Kidney tubule cell (primary cell): ENCODE measurements around the gene GPC6.
"Not testable (repeated sequence)": the region's sequence is repeated elsewhere in the genome, so short reads cannot be mapped to it uniquely, and the experiment has no call there.

Experiments
- DNase-seq: peaks from one replicate; pipeline ENCODE4 v3.0.0-alpha.2; 2018; ENCODE audit warnings: low spot score

Gene GPC6

DNA sequence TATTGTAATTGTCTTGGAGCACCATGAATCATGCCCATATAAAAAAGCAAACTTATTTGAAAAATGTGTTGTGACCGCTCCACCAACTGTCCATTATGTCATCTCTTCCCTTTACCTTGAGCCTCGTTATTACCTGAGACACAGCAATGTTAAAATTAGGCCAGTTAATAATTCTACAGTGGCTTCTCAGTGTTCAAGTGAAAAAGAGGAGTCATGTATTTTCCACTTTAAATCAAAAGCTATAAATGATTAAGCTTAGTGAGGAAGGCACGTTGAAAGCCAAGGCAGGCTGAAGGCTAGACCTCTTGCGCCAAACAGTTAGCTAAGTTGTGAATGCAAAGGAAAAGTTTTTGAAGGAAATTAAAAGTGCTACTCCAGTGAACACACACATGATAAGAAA lies 210.5 kb downstream of the GPC6 start:
- peak; percentile 54 for DNase-seq

DNA sequence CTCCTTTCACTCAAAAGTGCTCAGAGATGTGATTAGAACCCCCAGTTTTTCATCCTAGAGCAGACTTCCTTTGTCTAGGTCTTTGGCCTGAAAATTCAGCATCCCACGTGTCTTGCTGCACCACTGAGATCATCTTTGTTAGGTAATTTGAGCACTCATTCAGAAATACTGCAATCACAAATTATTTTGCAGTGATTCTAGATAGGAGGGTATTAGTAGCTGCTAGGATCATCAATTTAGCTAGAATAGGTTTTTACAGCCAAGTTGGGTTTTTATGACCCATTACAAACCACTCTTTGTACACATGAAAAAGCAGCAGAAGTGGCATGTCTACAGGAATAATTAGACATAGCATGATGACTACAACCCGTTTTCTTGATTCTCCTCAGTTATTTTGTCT lies 219.6 kb downstream of the GPC6 start:
- no peak for DNase-seq

DNA sequence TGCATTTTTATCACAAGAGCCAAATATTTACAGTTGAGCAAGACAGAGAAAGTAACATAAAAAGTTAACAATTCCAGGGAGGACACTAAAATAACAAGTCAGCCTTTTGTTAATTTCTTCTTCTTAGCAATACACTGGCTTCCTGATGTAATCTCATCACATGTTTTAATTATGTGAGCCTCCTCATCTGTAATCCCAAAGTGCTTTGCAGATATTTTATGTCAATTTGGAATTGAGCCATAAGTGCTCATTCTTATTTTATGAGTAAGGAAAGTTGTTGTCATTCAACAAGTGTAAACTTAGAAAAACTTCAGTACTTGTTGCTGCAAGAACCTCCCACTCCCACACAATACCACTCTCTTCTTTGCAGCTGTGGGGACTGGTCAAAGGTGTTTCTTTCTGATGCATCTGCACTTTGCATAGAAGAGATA lies 223.6 kb downstream of the GPC6 start:
- DNase-seq = peak; percentile 25

- DNase-seq = no peak
Measured at GRCh38 chr13:93450761-93451160, 224.2 kb downstream of the GPC6 start.

GRCh38 chr13:93454676-93455235 lies 228.1 kb downstream of the GPC6 start:
- not testable (repeated sequence) for DNase-seq

DNA sequence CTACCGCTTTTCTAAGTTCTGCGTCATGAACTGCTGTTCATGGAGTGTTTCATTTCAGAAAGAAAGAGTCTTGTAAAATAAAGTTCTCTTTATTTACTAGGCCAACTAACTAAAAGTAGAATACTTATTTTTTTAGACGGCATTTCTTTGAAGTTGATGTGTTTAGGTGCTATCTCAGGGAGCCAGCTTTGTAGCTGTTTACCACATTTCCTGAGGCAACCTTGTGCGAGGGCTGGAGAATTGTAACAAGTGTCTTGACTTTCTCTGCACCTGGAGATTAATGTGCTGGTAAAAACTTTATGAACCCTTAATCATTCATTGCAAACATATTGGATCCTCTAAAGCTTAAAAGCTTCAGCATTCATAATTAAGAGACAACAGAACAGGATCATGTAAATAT lies 229.3 kb downstream of the GPC6 start:
- no peak for DNase-seq

DNA sequence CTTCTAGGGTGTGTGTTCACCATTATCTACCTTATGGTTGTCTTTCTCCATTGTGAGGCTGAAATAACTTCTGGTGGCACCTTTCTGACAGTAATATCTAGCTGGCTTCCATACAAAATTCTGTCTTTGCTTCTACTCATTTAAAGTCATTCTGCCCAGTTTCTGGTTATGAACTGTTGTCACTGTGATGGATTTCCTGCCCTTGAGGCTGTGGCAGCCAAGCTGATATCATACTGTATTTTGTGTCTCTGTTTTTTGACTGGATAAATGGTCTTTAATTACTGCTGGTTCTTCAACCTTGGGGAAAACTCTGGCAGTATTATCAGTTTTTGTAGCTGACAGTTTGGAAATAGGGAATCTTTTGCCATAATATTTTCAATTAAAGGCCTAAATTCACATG lies 233.4 kb downstream of the GPC6 start:
- DNase-seq = no peak

- no peak for DNase-seq
Measured at GRCh38 chr13:93462151-93462550, 235.5 kb downstream of the GPC6 start.

DNA sequence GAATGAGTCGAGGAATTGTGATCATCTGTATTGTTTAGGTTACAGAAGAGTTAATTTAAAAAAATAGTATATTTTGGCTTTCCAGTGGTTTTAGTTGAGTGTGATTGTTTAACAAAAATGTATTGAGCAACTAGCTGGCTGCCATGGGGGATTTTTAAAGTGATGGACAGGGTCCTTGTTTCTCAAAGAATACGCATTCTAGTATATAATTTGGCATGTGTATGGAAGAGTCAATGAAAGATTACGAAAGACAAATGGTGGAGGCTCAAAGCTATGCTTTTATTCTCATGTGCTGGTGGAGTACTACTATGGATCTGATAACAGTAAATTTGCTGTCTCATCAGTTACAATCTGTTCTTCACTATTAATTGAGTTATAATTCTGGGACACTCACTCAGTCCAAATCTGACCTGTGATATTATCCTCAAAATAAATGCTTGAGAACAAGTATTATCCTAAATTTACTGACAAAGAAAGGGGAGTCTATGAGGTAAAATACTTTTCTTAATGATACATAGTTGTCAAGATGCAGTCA lies 240.0 kb downstream of the GPC6 start:
- DNase-seq = no peak

GRCh38 chr13:93467175-93467574 lies 240.6 kb downstream of the GPC6 start:
- no peak for DNase-seq

GRCh38 chr13:93468433-93468832 lies 241.8 kb downstream of the GPC6 start:
- no peak for DNase-seq

DNA sequence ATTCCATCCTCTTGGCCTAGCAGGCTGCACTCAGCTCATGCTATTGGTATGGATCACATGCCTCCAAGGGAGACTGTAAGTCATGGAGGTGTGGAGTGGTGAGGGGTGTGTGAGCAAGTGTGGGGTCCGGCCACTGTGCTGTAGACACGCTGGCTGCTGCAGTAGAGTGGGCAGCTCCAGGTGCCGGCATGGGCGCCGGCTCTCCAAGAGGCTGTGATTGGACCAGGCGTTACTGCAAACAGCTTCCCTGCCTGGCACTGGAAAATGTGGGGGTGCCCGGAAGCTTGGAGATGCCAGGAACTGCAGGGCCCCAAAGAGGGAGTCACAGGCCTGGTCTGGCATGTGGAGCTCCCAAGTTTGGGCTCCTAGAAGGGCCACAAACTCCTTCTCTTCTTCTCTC lies 245.7 kb downstream of the GPC6 start:
- no peak for DNase-seq

GRCh38 chr13:93472814-93473296 lies 246.2 kb downstream of the GPC6 start:
- no peak for DNase-seq

DNA sequence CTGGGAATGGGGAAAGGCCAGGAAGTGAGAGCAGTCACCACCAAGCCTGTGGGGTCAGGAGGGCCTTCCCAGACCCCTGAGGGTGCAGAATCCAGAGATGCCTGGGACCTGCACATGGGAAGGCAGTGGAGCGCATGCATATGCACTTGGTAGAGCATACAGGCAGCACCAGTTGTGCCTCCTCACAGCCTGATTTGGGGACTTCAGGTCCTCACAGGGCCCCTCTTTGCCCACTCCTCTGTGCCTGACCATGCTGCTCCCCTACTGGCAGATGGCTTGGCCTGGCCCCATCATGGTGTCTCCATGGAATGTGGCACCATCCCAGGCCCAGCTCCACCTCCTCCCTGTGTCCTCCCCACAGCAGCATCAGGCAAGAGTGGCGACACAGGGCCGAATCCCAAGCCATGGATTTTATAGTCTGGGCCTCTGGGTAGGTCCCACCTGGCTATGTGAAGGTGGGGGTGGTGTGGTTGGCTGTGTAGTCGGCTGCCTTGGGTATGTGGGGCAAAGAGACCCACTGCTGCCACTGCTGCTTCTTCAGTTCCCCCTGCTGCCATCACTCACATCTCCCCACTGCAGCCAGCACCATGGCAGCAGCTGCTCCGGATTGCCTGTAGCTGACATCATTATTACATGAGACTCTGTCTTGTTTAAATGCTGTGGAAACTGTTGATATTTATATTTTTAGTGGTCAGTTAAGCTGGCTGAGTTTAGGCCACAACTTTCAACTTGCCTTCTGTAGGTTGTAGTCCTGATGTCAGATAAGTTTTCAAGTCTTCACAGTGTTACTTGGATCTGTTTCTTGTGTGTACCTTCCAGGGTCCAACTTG lies 247.0 kb downstream of the GPC6 start:
- no peak for DNase-seq

DNA sequence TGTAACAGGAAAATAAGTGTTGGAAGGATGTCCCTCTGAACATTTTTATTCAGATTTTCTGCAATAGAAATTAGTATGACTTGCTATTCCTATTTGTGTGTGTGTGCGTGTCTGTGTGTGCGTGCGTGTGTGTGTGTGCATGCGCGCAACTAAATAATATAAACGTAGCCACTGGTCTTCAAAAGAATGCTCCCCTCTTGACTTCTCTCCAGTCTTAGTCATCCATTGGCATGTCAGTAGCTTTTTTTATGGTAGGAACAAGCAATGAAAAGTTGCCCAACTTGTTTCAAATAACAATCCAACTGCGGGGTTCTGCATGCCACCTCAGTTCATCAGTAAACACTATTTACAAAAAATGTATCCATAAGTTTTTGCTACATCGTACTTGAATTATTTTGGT lies 249.6 kb downstream of the GPC6 start:
- peak; percentile 69 for DNase-seq

DNA sequence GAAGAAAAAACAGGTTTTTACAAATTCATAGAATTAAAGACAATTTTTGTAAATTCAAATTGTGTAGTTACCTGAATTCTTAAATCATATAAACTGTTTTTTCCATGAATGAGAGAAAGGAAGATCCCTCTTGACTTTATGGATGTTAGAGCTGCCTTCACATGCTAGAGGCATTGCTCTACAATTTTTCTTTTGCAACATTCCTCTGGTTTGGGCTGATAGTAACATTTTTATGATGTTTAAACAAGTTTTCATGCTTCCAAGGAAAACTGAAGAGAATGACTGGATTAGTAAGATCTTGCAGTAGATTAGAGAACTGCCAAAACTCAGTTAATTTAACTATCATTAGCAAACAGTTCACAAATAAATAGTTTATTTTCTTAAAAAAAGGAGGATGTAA lies 250.6 kb downstream of the GPC6 start:
- no peak for DNase-seq

GRCh38 chr13:93480553-93481106 lies 254.0 kb downstream of the GPC6 start:
- DNase-seq = no peak

GRCh38 chr13:93496117-93496516 lies 269.5 kb downstream of the GPC6 start:
- not testable (repeated sequence) for DNase-seq

- DNase-seq = no peak
Measured at GRCh38 chr13:93496985-93497673, 270.5 kb downstream of the GPC6 start.

DNA sequence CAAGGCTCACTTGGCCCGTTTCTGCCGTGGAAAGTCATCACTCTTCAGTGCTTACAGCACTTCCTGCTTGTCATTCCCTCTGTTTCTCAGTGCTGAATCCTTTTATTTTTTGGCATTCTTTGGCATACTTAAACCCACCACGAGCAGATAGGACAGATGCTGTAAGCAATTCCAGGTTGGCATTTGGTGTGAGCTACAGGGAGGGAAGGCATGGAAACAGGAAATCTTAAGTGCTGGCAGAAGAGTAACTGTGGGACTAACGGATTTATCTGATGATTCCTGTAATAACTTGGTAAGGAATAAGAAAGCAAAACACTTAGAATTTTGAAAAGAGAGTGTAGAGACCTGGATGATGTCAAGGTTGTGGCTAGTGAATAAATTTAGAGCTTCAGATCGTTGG lies 273.4 kb downstream of the GPC6 start:
- no peak for DNase-seq

DNA sequence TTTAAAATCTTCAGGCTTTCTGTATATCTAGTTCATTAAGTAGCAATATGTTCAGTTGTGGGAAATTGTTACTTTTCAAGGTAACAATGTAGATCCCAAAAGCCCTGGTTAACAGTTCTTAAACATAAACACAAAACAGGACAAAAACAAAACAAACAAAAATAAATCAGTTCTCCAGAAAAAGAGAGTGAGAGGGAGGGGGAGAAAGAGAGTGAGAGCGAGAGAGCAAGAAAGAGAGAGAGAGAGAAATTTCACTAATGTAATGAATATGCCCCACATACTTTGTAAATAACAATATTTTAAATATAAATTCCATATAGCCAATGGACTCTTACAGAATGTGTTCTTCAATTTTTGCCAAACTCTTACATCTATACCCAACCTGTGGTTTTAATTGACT lies 275.5 kb downstream of the GPC6 start:
- DNase-seq = no peak

DNA sequence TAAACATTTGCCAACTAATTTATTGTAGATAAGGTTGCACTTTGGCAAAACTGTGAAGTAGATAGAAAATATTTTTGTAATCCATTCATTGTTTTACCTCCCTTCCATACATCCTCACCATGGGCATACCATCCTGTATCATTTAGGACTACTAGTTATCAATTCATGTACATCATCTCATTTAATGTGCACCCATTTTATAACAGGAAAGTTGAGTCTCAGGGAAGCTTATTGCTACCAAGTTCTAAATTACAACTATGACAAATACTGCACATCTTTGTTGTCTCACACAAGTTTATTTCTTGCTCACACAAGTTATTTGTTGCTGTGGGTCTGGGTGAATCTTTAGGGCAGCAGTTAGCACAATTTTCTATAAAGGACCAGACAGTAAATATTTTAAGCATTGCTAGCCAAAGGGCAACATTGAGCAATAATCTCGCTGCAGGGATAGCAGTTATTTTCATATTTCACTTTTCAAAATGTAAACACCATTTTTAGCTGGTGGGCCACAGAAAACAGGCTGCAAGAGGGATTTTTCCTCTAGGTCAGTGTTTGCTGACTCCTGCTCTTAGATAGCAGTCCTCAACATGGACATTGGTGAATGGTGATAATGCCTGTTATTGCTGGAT lies 276.5 kb downstream of the GPC6 start:
- DNase-seq = no peak
